Aortic smooth muscle cell (primary cell): Measurements from ENCODE around the gene GINS1. TPM values are rescaled to one million over a fixed set of nuclear protein-coding genes. Genes with fewer than 3 reads are reported as not detected.

Source experiments
- total RNA-seq: library from RNA; depleted of rRNA; stranded (reverse); fragments of >200 nt; gene quantifications from 2 replicates; pipeline ENCODE4 v1.2.3, GENCODE V29; 2014

The GINS1 gene
- total RNA-seq, result 4.0 and 8.1 TPM in 2 replicates

GRCh38 chr20:25407311-25408169 lies at the start of gene GINS1:
Gene GINS1 (plus strand): TSS chr20:25407673. CDS start chr20:25407821, 148 bp downstream.

DNA sequence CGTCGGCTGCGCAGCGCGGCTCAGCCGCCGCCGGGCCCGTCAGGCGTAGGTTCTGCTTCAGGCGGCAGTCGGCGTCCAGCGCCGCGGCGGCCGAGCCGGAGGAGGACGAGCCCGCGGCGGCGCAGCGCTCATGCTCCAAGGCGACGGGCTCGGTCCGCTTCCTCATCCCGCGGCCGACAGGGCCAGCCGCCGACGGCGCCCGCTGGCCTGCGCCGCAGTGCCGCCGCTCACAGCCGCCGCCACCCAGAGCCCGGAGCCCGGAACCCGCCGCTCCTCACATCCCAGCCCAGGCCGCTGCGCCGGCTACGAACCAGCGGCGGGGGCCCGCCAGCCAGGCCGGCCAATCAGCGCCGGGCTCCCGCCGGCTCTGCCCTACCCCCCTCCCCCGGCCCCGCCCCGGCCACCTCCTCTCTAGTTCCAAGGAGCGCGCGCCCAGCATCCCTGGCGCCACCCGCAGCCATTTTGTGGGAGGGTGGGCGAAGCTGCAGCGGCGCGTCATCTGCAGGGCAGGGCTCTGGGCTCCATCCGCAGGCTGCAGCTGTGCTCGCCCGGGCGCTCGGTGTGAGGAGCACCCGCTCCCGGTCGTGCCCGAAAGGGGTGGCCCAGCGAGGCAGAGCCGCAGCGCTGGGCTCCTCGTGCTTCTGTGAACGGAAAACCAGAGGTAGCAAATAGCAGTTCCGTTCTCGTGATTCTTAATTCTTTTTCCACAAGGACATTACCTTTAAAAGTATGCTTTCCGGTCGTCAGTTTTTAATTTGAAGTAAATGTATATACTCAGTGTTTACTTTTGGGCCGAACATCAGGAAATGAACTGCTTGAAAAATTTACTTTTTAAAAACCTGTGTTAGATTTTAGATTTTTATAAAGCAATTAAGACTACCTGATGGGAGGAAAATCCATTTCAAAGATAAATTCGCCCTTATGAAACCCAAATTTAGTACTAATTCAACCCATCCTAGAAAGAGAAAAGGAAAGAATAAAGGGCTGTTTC lies 16.6 kb upstream of the GINS1 start, which contains the start of gene ABHD12:
Gene ABHD12, minus strand, starts transcription at position 298 of the 991 bp plus-strand sequence. Its CDS starts 132 bp downstream, at position 166.

Other genes starting within 250 kb of the GINS1 start
- 46.4 and 55.5 TPM in 2 replicates for gene ENTPD6, start 212.0 kb upstream of the GINS1 start, total RNA-seq
- 189 and 214 TPM in 2 replicates for gene PYGB, start 159.6 kb upstream of the GINS1 start, total RNA-seq
- gene ABHD12, start 16.8 kb upstream of the GINS1 start, total RNA-seq, result 30.2 and 36.2 TPM in 2 replicates
- gene NINL, start 177.9 kb downstream of the GINS1 start, total RNA-seq, result 7.0 and 9.6 TPM in 2 replicates
- 8.3 TPM in 2 replicates for gene NANP, start 216.3 kb downstream of the GINS1 start, total RNA-seq